NCI-H460 (cell line): ENCODE measurements around the gene CADPS. TPM values are rescaled to one million over a fixed set of nuclear protein-coding genes. Genes with fewer than 3 reads are reported as not detected.
A peak's percentile ranks its signal among the peaks of the same experiment; 100 is the strongest.

Experiments
- DNase-seq: peaks from one replicate; pipeline ENCODE4 v3.0.0-alpha.2; 2016; ENCODE audit warnings: low read depth; ENCODE audit errors: extremely low read depth
- total RNA-seq: library from RNA; depleted of rRNA; stranded (reverse); fragments of >200 nt; shearing (Covaris generic); gene quantifications from 2 replicates; pipeline ENCODE4 v1.2.3, GENCODE V29; 2014

The CADPS gene
- total RNA-seq, 1 experiment from 2014 or later = not detected

- no peak for DNase-seq
These were observed 174.9 kb downstream of the CADPS start for GRCh38 chr3:62700357-62700756.

GRCh38 chr3:62699728-62700127 is 175.5 kb downstream of the CADPS start:
- DNase-seq = no peak

GRCh38 chr3:62696011-62696410 is 179.2 kb downstream of the CADPS start:
- DNase-seq = no peak

GRCh38 chr3:62688812-62689211 is 186.4 kb downstream of the CADPS start:
- no peak for DNase-seq

GRCh38 chr3:62688050-62688449 is 187.2 kb downstream of the CADPS start:
- no peak for DNase-seq

GRCh38 chr3:62686503-62687294 is 188.5 kb downstream of the CADPS start:
- no peak for DNase-seq

GRCh38 chr3:62682826-62683225 is 192.4 kb downstream of the CADPS start:
- DNase-seq = no peak

- no peak for DNase-seq
These were observed 195.2 kb downstream of the CADPS start for GRCh38 chr3:62679988-62680387.

- DNase-seq = no peak
These were observed 196.4 kb downstream of the CADPS start for GRCh38 chr3:62678841-62679240.

- DNase-seq = no peak
These were observed 197.3 kb downstream of the CADPS start for GRCh38 chr3:62677926-62678325.

GRCh38 chr3:62676689-62677271 is 198.4 kb downstream of the CADPS start:
- DNase-seq = no peak

- DNase-seq = no peak
These were observed 199.7 kb downstream of the CADPS start for GRCh38 chr3:62675492-62675891.

- DNase-seq = no peak
These were observed 202.3 kb downstream of the CADPS start for GRCh38 chr3:62672988-62673313.

GRCh38 chr3:62672270-62672987 is 202.8 kb downstream of the CADPS start:
- no peak for DNase-seq

- DNase-seq = no peak
These were observed 204.9 kb downstream of the CADPS start for GRCh38 chr3:62670351-62670750.

- no peak for DNase-seq
These were observed 206.1 kb downstream of the CADPS start for GRCh38 chr3:62669161-62669560.

GRCh38 chr3:62667714-62668113 is 207.5 kb downstream of the CADPS start:
- no peak for DNase-seq

- DNase-seq = peak; percentile 60
These were observed 209.4 kb downstream of the CADPS start for GRCh38 chr3:62665627-62666437.

GRCh38 chr3:62662677-62663076 is 212.5 kb downstream of the CADPS start:
- no peak for DNase-seq

GRCh38 chr3:62659660-62660059 is 215.6 kb downstream of the CADPS start:
- DNase-seq = no peak

GRCh38 chr3:62655691-62656063 is 219.5 kb downstream of the CADPS start:
- no peak for DNase-seq
